ENCODE data around the gene ACOT13. TPM values are rescaled to one million over a fixed set of nuclear protein-coding genes. Genes with fewer than 3 reads are reported as not detected.

The ACOT13 gene
- total RNA-seq, 1 experiment from 2014 or later, result 79.2 TPM

GRCh38 chr6:24642061-24642460, 24.8 kb upstream of the ACOT13 start:
- Histone ChIP-seq H4K20me1 (ENCODE audit: insufficient read depth) (no peaks in the 10 kb centered on the region), H2AFZ (no peak overlapping the region), H3K4me1 (replicated peaks; ENCODE audit: insufficient read depth) (peaks cover 32% of the 10 kb centered on the region), H3K9me3 (ENCODE audit: insufficient read depth, low read depth) (no peaks in the 10 kb centered on the region), H3F3A (ENCODE audit: insufficient read depth, low read depth) (peaks cover 26% of the 10 kb centered on the region), H3K36me3 (ENCODE audit: low read depth) (no peaks in the 10 kb centered on the region), H3K9me2 (ENCODE audit: insufficient read depth) (no peaks in the 10 kb centered on the region), H3K27me3 (ENCODE audit: insufficient read depth, low read depth) (no peaks in the 10 kb centered on the region), H3K79me2 (ENCODE audit: low read depth) (peaks cover 41% of the 10 kb centered on the region), H3K4me2 (no peak overlapping the region), H3K27ac (no peak overlapping the region), H3K4me3 (no peak overlapping the region)
- no TSS peak for BruUV-seq (replicated peaks)
- ChIA-PET POLR2A (ENCODE audit: unreplicated experiment) (no interaction called here), CTCF (no interaction called here)
- no peak for DNase-seq
- intact Hi-C loops (cut with micrococcal nuclease; ENCODE audit: unreplicated experiment), result no loop called here
- TF ChIP-seq CTCF (conservative IDR thresholded peaks at IDR 0.05) (no peak), EZH2 (IDR thresholded peaks at IDR 0.05; ENCODE audit: low read depth) (no peak)

GRCh38 chr6:24643920-24644319, 23.0 kb upstream of the ACOT13 start:
- Histone ChIP-seq H3F3A (ENCODE audit: insufficient read depth, low read depth) (peaks cover 39% of the 10 kb centered on the region), H3K27ac (peak overlapping the region; percentile 97), H3K9me2 (ENCODE audit: insufficient read depth) (no peaks in the 10 kb centered on the region), H3K27me3 (ENCODE audit: insufficient read depth, low read depth) (no peaks in the 10 kb centered on the region), H3K4me1 (replicated peaks; ENCODE audit: insufficient read depth) (peaks cover 42% of the 10 kb centered on the region), H3K9me3 (ENCODE audit: insufficient read depth, low read depth) (no peaks in the 10 kb centered on the region), H2AFZ (0 out of 2 replicates have a peak overlapping the region, but pooled peaks have one; percentile 4), H3K79me2 (ENCODE audit: low read depth) (peaks cover 41% of the 10 kb centered on the region), H3K36me3 (ENCODE audit: low read depth) (no peaks in the 10 kb centered on the region), H4K20me1 (ENCODE audit: insufficient read depth) (no peaks in the 10 kb centered on the region), H3K4me3 (peak overlapping the region; percentile 76; the same call in 1 of the 2 replicates), H3K4me2 (peak overlapping the region; percentile 90)
- intact Hi-C loops (cut with micrococcal nuclease; ENCODE audit: unreplicated experiment), result no loop called here
- no peak for DNase-seq
- BruUV-seq (replicated peaks), result no TSS peak
- TF ChIP-seq CTCF (conservative IDR thresholded peaks at IDR 0.05) (no peak), EZH2 (IDR thresholded peaks at IDR 0.05; ENCODE audit: low read depth) (no peak)
- ChIA-PET CTCF (no interaction called here), POLR2A (ENCODE audit: unreplicated experiment) (interaction anchor here (0.6 kb wide), 1 partner anchor 21 kb away, joined by 4 read pairs; no protein-coding TSS in a partner anchor)

DNA sequence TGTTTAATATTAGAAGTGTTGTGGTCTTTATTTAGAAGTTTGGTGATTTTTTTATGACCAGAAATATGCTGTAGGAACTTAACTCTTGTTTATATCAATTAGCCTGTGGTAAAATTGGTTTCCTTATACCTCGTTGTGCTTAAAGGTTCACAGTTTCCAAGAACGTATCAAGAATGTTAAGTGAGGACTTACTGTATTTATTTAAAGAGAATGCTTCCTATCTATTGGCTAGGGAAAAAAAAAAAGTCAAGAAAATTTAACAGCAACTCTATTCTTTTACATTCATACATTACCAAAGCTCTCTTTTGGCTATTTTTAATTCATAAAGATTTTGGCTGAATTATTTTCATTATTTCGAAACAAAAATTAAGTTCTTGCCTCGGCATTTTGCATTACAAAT, 22.5 kb upstream of the ACOT13 start:
- Histone ChIP-seq H3K36me3 (ENCODE audit: low read depth) (no peaks in the 10 kb centered on the region), H3K4me2 (peak overlapping the region; percentile 90), H3K27me3 (ENCODE audit: insufficient read depth, low read depth) (no peaks in the 10 kb centered on the region), H3K4me3 (peak overlapping the region; percentile 76), H3K27ac (peak overlapping the region; percentile 97), H3K4me1 (replicated peaks; ENCODE audit: insufficient read depth) (peaks cover 42% of the 10 kb centered on the region), H3K9me2 (ENCODE audit: insufficient read depth) (no peaks in the 10 kb centered on the region), H3F3A (ENCODE audit: insufficient read depth, low read depth) (peaks cover 39% of the 10 kb centered on the region), H3K9me3 (ENCODE audit: insufficient read depth, low read depth) (no peaks in the 10 kb centered on the region), H2AFZ (no peak overlapping the region), H4K20me1 (ENCODE audit: insufficient read depth) (no peaks in the 10 kb centered on the region), H3K79me2 (ENCODE audit: low read depth) (peaks cover 41% of the 10 kb centered on the region)
- POLR2A ChIA-PET (ENCODE audit: unreplicated experiment), result no interaction called here
- TF ChIP-seq CTCF (conservative IDR thresholded peaks at IDR 0.05) (no peak), EZH2 (IDR thresholded peaks at IDR 0.05; ENCODE audit: low read depth) (no peak)
- no TSS peak for BruUV-seq (replicated peaks)
- intact Hi-C loops (cut with micrococcal nuclease; ENCODE audit: unreplicated experiment), result no loop called here
- no peak for DNase-seq
- CTCF ChIA-PET, result interaction anchor here (0.7 kb wide), 1 partner anchor 373 kb away, joined by 7 read pairs; no protein-coding TSS in a partner anchor
